ENCODE data around the gene TRIO.
"Not testable (repeated sequence)": the region's sequence is repeated elsewhere in the genome, so short reads cannot be mapped to it uniquely, and the experiment has no call there.

Gene TRIO

GRCh38 chr5:14532180-14532579 is 389.0 kb downstream of the TRIO start:
- WGBS (ENCODE audit: insufficient coverage, insufficient read length), result no CpG with 5 or more reads among the region's 3 CpGs
- no peak overlapping the region for H3K27ac ChIP-seq (ENCODE audit: low read length)
- H3K4me3 ChIP-seq (ENCODE audit: low read length), result no peak overlapping the region
- no peaks in the 10 kb centered on the region for H3K27me3 ChIP-seq (ENCODE audit: control insufficient read depth, insufficient read depth, low read length)
- no peaks in the 10 kb centered on the region for H3K36me3 ChIP-seq (ENCODE audit: control insufficient read depth, insufficient read depth, low read length)
- H3K4me1 ChIP-seq (ENCODE audit: control insufficient read depth, insufficient read depth, low read length), result peaks cover 4% of the 10 kb centered on the region; the same call in 1 of the 2 replicates
- DNase-seq (ENCODE audit: low read depth, low spot score), result no peak
- H3K9me3 ChIP-seq (ENCODE audit: control insufficient read depth, insufficient read depth, low read length), result no peaks in the 10 kb centered on the region

GRCh38 chr5:14534773-14535172 is 391.6 kb downstream of the TRIO start:
- Histone ChIP-seq H3K4me3 (ENCODE audit: low read length) (no peak overlapping the region), H3K9me3 (ENCODE audit: control insufficient read depth, insufficient read depth, low read length) (no peaks in the 10 kb centered on the region), H3K36me3 (ENCODE audit: control insufficient read depth, insufficient read depth, low read length) (no peaks in the 10 kb centered on the region), H3K27ac (ENCODE audit: low read length) (no peak overlapping the region), H3K4me1 (ENCODE audit: control insufficient read depth, insufficient read depth, low read length) (peaks cover 4% of the 10 kb centered on the region; the same call in 1 of the 2 replicates), H3K27me3 (ENCODE audit: control insufficient read depth, insufficient read depth, low read length) (no peaks in the 10 kb centered on the region)
- no CpG with 5 or more reads among the region's 7 CpGs for WGBS (ENCODE audit: insufficient coverage, insufficient read length)
- DNase-seq (ENCODE audit: low read depth, low spot score), result no peak

- H3K4me3 ChIP-seq (ENCODE audit: low read length), result no peak overlapping the region
- no peaks in the 10 kb centered on the region for H3K27me3 ChIP-seq (ENCODE audit: control insufficient read depth, insufficient read depth, low read length)
- DNase-seq (ENCODE audit: low read depth, low spot score), result no peak
- H3K4me1 ChIP-seq (ENCODE audit: control insufficient read depth, insufficient read depth, low read length), result no peaks in the 10 kb centered on the region
- no CpG with 5 or more reads among the region's 3 CpGs for WGBS (ENCODE audit: insufficient coverage, insufficient read length)
- no peak overlapping the region for H3K27ac ChIP-seq (ENCODE audit: low read length)
- H3K9me3 ChIP-seq (ENCODE audit: control insufficient read depth, insufficient read depth, low read length), result no peaks in the 10 kb centered on the region
- no peaks in the 10 kb centered on the region for H3K36me3 ChIP-seq (ENCODE audit: control insufficient read depth, insufficient read depth, low read length)
Measured at GRCh38 chr5:14545308-14545707, 402.2 kb downstream of the TRIO start.

GRCh38 chr5:14545862-14546261 is 402.7 kb downstream of the TRIO start:
- Histone ChIP-seq H3K9me3 (ENCODE audit: control insufficient read depth, insufficient read depth, low read length) (no peaks in the 10 kb centered on the region), H3K27ac (ENCODE audit: low read length) (no peak overlapping the region), H3K27me3 (ENCODE audit: control insufficient read depth, insufficient read depth, low read length) (no peaks in the 10 kb centered on the region), H3K4me1 (ENCODE audit: control insufficient read depth, insufficient read depth, low read length) (no peaks in the 10 kb centered on the region), H3K4me3 (ENCODE audit: low read length) (no peak overlapping the region), H3K36me3 (ENCODE audit: control insufficient read depth, insufficient read depth, low read length) (no peaks in the 10 kb centered on the region)
- no CpG with 5 or more reads among the region's 1 CpG for WGBS (ENCODE audit: insufficient coverage, insufficient read length)
- DNase-seq (ENCODE audit: low read depth, low spot score), result no peak

- DNase-seq (ENCODE audit: low read depth, low spot score), result no peak
- Histone ChIP-seq H3K9me3 (ENCODE audit: control insufficient read depth, insufficient read depth, low read length) (no peaks in the 10 kb centered on the region), H3K27me3 (ENCODE audit: control insufficient read depth, insufficient read depth, low read length) (no peaks in the 10 kb centered on the region), H3K4me3 (ENCODE audit: low read length) (no peak overlapping the region), H3K4me1 (ENCODE audit: control insufficient read depth, insufficient read depth, low read length) (no peaks in the 10 kb centered on the region), H3K27ac (ENCODE audit: low read length) (no peak overlapping the region), H3K36me3 (ENCODE audit: control insufficient read depth, insufficient read depth, low read length) (no peaks in the 10 kb centered on the region)
- WGBS (ENCODE audit: insufficient coverage, insufficient read length), result no CpG with 5 or more reads among the region's 1 CpG
Measured at GRCh38 chr5:14547666-14548065, 404.5 kb downstream of the TRIO start.

GRCh38 chr5:14551211-14551610 is 408.1 kb downstream of the TRIO start:
- H3K27ac ChIP-seq (ENCODE audit: low read length), result no peak overlapping the region
- H3K36me3 ChIP-seq (ENCODE audit: control insufficient read depth, insufficient read depth, low read length), result no peaks in the 10 kb centered on the region
- no peaks in the 10 kb centered on the region for H3K27me3 ChIP-seq (ENCODE audit: control insufficient read depth, insufficient read depth, low read length)
- DNase-seq (ENCODE audit: low read depth, low spot score), result no peak
- no peak overlapping the region for H3K4me3 ChIP-seq (ENCODE audit: low read length)
- WGBS (ENCODE audit: insufficient coverage, insufficient read length), result no CpG with 5 or more reads among the region's 3 CpGs
- H3K9me3 ChIP-seq (ENCODE audit: control insufficient read depth, insufficient read depth, low read length), result no peaks in the 10 kb centered on the region
- H3K4me1 ChIP-seq (ENCODE audit: control insufficient read depth, insufficient read depth, low read length), result no peaks in the 10 kb centered on the region

- Histone ChIP-seq H3K27me3 (ENCODE audit: control insufficient read depth, insufficient read depth, low read length) (no peaks in the 10 kb centered on the region), H3K4me3 (ENCODE audit: low read length) (no peak overlapping the region), H3K27ac (ENCODE audit: low read length) (no peak overlapping the region), H3K4me1 (ENCODE audit: control insufficient read depth, insufficient read depth, low read length) (no peaks in the 10 kb centered on the region), H3K36me3 (ENCODE audit: control insufficient read depth, insufficient read depth, low read length) (no peaks in the 10 kb centered on the region), H3K9me3 (ENCODE audit: control insufficient read depth, insufficient read depth, low read length) (no peaks in the 10 kb centered on the region)
- DNase-seq (ENCODE audit: low read depth, low spot score), result no peak
- no CpG with 5 or more reads among the region's 1 CpG for WGBS (ENCODE audit: insufficient coverage, insufficient read length)
Measured at GRCh38 chr5:14552017-14552416, 408.9 kb downstream of the TRIO start.

- not testable (repeated sequence) for H3K36me3 ChIP-seq (ENCODE audit: control insufficient read depth, insufficient read depth, low read length); H3K27me3 ChIP-seq (ENCODE audit: control insufficient read depth, insufficient read depth, low read length); H3K27ac ChIP-seq (ENCODE audit: low read length); H3K4me1 ChIP-seq (ENCODE audit: control insufficient read depth, insufficient read depth, low read length); H3K9me3 ChIP-seq (ENCODE audit: control insufficient read depth, insufficient read depth, low read length); DNase-seq (ENCODE audit: low read depth, low spot score); H3K4me3 ChIP-seq (ENCODE audit: low read length)
- WGBS (ENCODE audit: insufficient coverage, insufficient read length), result no CpG with 5 or more reads among the region's 3 CpGs
Measured at GRCh38 chr5:14554288-14554687, 411.1 kb downstream of the TRIO start.

GRCh38 chr5:14556015-14556414 is 412.9 kb downstream of the TRIO start:
- no peak for DNase-seq (ENCODE audit: low read depth, low spot score)
- WGBS (ENCODE audit: insufficient coverage, insufficient read length), result no CpG with 5 or more reads among the region's 2 CpGs
- H3K4me1 ChIP-seq (ENCODE audit: control insufficient read depth, insufficient read depth, low read length), result no peaks in the 10 kb centered on the region

GRCh38 chr5:14557203-14557770 is 414.1 kb downstream of the TRIO start:
- H3K27ac ChIP-seq (ENCODE audit: low read length), result no peak overlapping the region
- H3K36me3 ChIP-seq (ENCODE audit: control insufficient read depth, insufficient read depth, low read length), result no peaks in the 10 kb centered on the region
- no peaks in the 10 kb centered on the region for H3K4me1 ChIP-seq (ENCODE audit: control insufficient read depth, insufficient read depth, low read length)
- WGBS (ENCODE audit: insufficient coverage, insufficient read length), result no CpG with 5 or more reads among the region's 8 CpGs
- no peak for DNase-seq (ENCODE audit: low read depth, low spot score)
- no peaks in the 10 kb centered on the region for H3K27me3 ChIP-seq (ENCODE audit: control insufficient read depth, insufficient read depth, low read length)
- H3K4me3 ChIP-seq (ENCODE audit: low read length), result no peak overlapping the region
- no peaks in the 10 kb centered on the region for H3K9me3 ChIP-seq (ENCODE audit: control insufficient read depth, insufficient read depth, low read length)

More at GRCh38 chr5:14556015-14556414, 412.9 kb downstream of the TRIO start:
- Histone ChIP-seq H3K4me3 (ENCODE audit: low read length) (no peak overlapping the region), H3K36me3 (ENCODE audit: control insufficient read depth, insufficient read depth, low read length) (no peaks in the 10 kb centered on the region), H3K27ac (ENCODE audit: low read length) (no peak overlapping the region), H3K27me3 (ENCODE audit: control insufficient read depth, insufficient read depth, low read length) (no peaks in the 10 kb centered on the region), H3K9me3 (ENCODE audit: control insufficient read depth, insufficient read depth, low read length) (no peaks in the 10 kb centered on the region)

- H3K4me3 ChIP-seq (ENCODE audit: low read length), result no peak overlapping the region
Measured at GRCh38 chr5:14557791-14558415, 414.8 kb downstream of the TRIO start.

More at GRCh38 chr5:14557791-14558415, 414.8 kb downstream of the TRIO start:
- WGBS (ENCODE audit: insufficient coverage, insufficient read length), result no CpG with 5 or more reads among the region's 8 CpGs
- DNase-seq (ENCODE audit: low read depth, low spot score), result no peak
- no peak overlapping the region for H3K27ac ChIP-seq (ENCODE audit: low read length)
- H3K27me3 ChIP-seq (ENCODE audit: control insufficient read depth, insufficient read depth, low read length), result no peaks in the 10 kb centered on the region
- no peaks in the 10 kb centered on the region for H3K9me3 ChIP-seq (ENCODE audit: control insufficient read depth, insufficient read depth, low read length)
- H3K36me3 ChIP-seq (ENCODE audit: control insufficient read depth, insufficient read depth, low read length), result no peaks in the 10 kb centered on the region
- H3K4me1 ChIP-seq (ENCODE audit: control insufficient read depth, insufficient read depth, low read length), result no peaks in the 10 kb centered on the region
